ENCODE data around the gene KRTAP10-7.
"Not testable (repeated sequence)": the region's sequence is repeated elsewhere in the genome, so short reads cannot be mapped to it uniquely, and the experiment has no call there.

The KRTAP10-7 gene

DNA sequence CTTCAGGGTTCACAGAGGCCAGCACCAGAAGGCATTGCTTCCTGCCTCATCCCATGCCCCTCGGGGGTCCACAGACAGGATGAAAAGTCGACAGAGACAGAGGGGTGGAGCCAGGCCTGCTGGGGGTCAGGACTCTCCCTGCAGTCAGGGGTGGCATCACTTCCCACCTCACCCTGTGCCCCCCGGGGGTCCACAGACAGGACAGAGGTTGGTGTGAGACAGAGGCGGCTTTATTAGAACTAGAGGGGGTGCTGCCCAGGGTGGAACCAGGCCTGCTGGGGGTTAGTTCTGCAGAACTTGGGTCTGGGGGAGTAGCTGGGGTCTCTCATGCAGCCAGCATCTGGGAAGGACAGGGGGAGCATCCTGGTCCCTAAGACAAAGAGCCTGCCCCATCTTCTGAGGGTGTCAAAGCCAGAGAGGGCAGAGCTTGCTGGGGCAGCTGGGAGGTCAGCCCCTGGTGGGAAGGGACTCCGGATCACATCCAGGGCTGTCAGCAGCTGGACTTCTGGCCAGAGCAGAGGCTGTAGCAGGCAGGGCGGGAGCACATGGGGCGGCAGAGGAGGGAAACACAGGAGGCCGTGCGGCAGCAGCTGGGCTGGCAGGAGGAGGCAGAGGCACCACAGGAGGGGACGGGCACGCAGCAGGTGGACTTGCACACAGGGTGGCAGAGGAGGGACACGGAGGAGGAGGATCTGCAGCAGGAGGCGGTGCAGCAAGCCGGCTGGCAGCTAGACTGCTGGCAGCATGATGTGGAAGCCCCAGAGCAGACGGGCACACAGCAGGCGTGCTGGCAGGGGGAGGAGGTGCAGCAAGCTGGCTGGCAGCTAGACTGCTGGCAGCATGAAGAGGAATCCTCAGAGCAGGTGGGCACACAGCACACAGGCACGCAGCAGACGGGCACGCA is 9.2 kb upstream of the KRTAP10-7 start:
- FAIRE-seq, result not testable (repeated sequence)

DNA sequence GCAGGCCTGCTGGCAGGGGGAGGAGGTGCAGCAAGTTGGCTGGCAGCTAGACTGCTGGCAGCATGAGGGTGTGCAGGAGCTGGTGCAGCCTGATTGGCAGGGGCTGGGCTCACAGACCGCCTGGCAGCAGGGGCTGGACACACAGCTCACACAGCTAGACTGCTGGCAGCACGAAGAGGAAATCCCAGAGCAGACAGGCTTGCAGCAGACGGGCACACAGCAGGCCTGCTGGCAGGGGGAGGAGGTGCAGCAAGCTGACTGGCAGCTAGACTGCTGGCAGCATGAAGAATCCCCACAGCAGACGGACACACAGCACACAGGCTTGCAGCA is 8.6 kb upstream of the KRTAP10-7 start:
- not testable (repeated sequence) for FAIRE-seq

DNA sequence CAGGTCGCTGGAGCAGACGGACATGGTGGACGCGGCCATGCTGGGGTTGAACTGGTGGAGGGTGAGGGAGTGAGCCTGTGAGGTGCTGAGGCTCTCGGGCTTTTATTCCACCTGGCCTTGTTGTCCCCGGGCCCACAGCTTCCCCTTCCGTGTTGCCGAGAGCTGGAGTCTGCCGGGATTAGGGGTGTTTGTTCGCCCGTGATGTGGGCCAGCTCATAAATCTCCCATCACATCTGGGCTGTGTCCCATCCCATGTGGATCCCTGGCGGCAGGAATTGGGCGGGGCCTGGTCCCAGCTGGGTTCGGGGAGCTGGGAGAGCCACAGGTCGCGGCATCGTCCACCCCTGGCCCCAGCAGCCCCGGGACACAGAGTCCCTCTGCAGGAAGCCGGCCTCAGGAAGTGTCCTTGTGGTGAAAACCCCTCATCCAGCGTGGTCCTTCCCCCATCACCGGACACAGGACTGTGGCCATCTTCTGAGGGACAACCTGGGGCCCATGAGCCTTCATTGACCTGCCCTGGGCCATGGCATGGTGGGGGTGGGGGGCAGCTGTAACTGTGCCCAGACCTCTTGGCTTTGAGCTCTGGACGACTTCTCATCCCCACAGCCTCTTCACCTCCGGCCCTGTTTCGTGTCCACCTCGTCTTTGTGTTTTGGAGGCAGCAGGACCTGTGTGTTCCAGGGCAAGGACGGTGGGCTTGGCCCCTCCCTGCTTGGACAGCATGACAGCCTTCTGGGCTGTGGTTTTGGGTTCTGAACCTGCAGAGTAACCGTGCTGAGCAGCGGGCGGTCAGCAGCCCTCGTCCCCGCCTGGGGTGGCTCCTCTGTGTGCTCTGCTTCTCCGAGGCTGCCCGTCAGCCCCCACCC is 7.7 kb upstream of the KRTAP10-7 start, which contains the start of gene KRTAP10-6:
Gene KRTAP10-6, minus strand, starts transcription at position 60 of the 866 bp plus-strand sequence. Its CDS starts 21 bp downstream, at position 39.
- FAIRE-seq, result no peak

DNA sequence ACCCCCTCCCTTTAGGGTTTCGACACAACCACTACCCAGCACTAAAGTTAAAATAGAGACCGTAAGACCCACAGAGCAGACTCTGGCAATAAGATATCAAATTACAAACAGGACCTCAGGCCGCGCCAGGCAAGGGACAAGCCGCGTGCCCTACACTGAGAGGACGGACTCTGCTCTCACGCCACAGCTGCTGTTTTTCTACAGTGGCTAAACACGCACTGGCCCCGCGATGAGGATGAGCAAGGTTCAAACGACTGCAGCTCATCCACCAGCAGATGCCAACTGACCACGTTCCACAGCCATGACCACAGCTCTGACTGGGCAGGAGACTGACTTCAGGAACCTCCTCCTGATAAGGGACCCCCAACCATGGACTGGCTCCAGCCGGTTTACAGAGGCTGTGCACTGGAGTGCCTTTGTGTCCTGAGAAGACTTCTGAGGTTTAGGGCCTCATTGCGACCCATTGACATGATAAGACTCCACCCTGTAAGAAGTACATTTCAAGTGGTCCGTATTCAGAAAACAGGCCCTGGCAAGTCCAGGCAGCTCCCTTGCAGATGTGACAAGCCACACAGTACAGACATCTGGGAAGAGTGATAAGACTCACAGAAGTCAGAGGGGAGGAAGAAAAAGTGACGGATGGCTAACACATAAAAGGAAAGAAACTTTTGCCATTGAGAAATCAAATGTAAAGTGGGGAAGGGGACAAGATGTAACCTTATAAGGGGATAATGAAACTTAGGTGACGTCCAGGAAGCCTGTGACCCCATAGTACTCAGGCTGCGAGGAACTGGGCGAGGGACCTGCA is 6.6 kb upstream of the KRTAP10-7 start:
- no peak for FAIRE-seq

DNA sequence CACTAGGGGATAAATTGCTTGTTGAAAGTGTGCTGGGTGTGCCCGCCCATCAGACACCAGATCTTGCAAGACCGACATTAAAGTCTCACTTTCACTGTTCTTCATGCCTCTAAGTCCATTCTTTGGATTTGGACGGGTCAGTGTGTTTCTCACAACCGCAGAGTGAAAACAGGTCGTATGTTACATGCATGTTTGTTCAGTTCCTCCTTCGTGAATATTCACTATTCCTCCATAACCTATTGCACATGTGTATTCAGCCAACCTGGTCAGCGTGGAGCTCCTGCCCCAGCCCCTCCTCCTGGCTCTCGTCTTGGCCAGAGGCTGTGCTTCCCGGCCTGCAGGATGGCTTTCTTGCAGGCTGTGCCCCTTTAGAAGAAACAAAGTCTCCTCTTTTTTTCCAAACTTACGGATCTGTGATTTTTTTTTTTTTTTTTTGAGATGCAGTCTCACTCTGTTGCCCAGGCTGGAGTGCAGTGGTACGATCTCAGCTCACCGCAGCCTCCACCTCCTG is 5.9 kb upstream of the KRTAP10-7 start:
- FAIRE-seq, result no peak

DNA sequence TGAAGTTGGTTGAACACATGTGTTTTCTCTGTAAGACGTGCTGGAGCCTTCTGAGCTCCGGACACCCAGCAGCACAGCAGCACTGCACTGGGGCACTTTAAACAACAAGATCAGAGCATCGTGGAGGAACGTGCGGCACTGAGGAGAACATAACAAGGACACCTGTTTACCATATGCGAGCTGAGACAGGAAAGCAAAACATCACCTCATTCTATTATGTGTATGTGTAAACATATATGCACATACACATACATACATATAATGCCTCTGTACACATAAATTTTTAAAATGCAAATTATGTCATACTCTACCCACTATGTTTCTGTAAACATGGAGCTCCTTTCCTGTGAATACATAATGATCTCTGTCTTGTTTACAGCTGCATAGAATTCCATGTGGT is 4.9 kb upstream of the KRTAP10-7 start:
- no peak for FAIRE-seq

DNA sequence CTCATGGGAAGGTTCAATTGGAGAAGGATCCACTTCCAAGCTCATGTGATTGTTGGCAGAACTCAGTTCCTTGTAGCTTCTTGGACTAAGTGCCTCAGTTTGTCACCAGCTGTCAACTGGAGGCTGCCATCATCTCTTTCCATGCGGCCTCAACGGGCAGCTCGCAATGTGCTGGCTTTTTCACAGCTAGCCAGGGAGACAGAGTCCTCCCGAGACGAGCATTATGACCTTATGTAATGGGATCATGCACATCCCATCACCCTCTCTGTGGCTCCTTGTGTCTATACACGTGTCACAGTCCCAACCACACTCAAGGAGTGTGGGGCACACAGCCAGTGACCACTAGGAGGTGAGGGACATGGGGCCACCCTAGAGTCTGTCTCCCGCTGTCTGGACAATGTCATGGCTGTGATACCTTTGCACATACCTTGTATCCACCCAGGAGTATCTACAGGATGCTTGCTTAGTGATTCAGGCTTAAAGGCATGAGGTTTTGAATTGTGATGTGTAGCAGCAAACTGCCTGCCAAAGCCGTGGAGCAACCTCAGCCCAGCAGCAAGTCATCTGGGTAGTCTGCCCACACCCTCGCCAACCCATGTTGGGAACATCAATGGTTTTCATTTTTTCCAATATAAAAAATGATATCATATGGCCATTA is 4.2 kb upstream of the KRTAP10-7 start:
- FAIRE-seq, result no peak

DNA sequence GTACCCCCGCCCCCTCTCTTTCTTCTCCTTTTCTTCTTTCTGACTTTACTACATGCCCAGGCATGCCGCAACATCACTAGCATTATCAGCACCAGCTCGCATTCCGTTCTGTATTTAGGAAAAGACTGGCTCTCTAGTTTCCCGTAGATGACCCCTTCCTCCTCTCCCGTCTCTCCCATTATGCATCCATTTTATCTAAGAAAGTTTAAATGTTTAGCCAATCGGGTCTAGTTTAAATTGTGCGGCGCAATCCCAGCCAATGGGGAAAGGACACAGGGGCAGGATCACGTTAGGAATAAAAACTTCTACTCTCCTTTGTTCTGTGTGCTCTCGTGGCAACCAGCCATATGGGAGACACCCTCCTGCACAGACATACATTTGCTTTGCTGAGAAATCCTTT is 2.3 kb upstream of the KRTAP10-7 start:
- FAIRE-seq, result no peak

DNA sequence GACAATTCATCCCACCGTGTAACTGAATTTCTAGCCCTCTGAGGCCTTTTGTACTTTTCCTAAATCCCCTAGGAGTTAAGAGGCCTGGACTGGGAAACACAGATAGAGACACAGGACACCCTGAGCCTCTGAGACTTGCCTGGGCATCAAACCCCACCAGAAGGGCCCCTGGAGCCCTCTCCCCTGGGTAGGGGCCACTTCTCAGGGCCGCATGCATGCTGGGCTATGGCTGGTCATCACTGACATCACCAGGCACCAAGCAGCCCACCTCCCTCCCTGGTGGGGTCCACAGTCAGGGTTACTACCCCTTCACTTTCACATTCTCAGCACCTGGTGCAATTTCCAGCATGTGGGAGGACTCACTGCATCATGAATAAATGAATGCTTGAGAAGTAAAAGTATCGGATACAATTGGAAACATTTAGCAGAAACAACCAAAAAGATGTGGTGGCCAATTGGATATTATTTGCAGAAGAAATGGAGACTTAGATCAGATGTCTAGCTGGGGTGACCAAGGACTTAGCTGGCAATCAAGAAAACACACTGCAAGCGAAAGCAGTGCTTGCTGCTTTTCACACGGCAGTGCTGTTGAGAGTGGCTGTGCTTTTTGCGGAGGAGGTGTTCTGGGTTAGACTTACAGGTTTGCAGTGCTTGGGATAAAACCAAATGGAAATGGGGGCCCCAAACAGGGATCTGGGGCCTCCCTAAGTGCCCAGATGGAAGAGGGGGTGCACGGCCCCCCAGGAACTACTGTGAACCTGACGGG is 950 bp upstream of the KRTAP10-7 start:
- no peak for FAIRE-seq

DNA sequence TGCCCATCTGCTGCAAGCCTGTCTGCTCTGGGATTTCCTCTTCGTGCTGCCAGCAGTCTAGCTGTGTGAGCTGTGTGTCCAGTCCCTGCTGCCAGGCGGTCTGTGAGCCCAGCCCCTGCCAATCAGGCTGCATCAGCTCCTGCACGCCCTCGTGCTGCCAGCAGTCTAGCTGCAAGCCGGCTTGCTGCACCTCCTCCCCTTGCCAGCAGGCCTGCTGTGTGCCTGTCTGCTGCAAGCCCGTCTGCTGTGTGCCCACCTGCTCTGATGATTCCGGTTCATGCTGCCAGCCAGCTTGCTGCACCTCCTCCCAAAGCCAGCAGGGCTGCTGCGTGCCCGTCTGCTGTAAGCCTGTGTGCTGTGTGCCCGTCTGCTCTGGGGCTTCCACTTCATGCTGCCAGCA is 694 bp downstream of the KRTAP10-7 start:
- not testable (repeated sequence) for FAIRE-seq

DNA sequence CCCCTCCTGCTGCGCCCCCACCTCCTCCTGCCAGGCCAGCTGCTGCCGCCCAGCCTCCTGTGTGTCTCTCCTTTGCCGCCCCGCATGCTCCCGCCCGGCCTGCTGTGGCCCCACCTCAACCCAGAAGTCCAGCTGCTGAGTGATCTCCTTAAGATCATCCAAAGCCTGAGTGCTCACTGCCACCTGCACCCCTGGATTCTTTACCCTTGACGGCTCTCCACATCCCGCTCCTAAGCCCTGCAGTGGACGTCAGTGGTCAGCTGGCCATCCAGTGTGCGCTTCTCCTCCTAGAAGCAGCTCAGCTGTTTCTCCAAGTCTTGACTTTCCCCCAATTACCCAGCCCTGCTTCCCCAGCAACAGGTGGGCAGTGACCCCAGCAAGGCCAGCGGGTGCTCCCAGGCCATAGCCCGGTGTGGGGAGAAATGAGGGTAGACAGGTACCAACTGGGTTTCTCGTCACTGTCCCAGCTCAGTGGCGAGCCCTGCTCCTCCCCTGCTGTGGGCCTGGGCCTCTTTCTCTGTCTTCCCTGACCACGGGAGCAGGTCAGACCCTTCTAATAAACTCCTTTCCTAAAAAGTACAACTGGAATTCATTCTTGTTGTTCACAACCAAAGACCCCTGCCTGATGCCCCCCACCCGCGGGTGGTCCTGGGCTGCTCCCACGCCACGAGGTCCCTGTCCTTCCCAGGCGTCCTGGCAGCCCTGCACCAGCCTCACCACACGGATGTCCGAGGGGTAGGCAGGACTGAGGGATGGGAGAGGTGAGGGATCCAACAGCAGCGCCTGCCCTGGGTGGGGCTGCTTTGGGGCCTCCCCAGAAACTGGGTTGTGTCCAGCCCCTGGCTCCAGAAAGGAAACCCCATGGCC is 1.4 kb downstream of the KRTAP10-7 start:
- no peak for FAIRE-seq

DNA sequence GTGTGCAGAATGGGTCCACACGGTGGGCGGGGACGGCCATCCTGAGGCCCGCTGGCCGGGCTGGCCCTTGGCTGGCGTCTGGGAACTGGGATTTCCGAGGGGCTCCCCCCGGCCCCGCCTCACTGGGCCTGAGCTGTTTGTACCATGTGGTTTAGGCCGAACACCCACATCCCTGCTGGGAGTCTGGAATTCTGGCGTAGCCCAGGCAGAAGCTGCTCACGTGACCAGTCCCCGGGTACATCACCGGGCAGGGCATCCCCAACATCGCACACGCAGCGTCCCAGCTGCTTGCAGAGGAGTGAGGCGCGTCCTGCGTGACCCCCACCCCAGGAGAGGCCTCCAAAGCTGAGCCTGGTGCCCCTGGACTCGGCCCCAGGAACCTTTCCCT is 2.1 kb downstream of the KRTAP10-7 start:
- no peak for FAIRE-seq

DNA sequence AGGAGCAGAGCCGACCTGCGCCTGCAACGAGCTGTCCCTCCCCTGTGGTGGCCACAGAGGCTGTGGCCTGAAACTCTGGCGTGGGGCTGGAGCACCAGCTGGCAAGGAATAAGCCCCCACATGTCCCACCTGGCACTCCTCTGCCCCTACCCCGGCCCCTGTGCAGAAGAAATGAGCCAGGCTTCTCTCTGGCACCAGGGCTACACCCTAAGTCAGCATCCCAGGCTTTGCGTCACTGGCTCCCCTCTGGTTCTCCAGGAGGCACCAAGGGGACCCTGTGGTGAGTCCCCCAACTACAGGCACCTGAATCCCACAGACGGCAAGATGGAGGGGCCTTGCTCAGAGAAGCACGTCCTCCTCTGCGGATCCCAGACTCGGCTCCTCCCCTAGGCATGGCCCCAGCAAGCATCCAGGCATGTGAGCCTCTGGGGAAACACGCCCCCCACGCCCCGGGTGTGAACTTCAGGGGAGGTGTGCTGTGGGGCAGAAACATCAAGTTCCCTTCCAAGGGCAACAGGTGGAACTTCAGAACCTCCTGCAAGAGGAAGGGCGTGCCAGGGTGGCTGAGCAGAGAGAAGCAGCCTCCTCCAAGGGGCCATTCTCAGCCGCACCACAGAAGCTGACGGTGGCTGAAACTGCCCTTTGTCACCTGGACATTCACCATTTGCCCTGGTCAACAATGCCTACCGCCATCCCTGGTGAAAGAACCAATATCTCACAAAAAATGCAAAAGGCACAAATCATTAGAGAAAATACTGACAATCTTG is 2.9 kb downstream of the KRTAP10-7 start:
- FAIRE-seq, result no peak

DNA sequence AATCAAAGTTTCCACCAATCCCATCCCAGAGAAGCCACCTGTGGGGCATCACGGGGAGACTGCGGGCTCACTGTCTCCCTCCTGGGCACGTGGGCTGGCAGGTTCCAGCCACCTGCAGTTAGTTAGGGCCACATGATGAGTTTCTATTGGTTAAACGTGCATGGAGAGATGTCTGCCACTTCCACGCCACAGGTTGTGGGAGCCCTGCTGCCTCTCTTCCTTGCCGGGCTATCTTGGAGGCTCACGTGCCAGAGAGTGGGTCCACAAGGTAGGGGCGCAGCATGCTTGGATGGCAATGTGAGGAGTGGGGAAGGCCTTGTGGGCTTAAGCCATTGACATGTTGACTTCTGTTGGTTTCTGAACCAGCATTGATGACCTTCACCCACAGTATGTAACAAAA is 3.5 kb downstream of the KRTAP10-7 start:
- no peak for FAIRE-seq

DNA sequence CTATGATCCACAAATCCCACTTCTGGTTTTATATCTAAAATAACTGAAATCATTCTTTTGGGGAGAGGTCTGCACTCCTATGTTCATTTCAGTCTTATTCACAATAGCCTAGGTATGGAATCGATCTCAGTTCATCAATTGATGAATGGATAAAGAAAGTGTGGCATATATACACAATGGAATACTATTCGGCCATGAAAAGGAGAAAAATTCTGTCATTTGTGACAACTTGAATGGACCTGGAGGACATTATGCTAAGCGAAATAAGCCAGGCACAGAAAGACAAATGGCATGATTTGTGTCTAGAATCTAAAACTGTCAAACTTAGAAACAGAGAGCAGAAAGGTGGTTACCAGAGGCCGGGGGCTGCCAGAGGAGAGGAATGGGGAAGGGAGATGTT is 6.1 kb downstream of the KRTAP10-7 start:
- no peak for FAIRE-seq

DNA sequence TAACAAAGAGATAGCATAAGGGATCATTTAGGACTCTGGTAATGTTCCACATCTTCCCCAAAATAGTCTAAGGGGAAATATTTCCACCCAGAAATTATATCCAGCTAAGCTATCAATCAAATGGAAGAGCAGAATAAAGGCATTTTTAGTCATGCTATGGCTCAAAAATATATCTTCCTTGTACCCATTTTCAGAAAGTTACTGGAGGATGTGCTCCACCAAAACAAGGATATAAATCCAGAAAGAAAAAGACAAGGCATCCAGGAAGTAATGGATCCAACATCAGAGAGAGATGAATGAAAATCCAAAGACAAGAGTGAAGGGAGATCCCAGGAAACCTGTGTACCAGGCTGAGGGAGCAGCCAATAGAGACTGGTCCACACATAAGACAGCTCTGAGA is 8.8 kb downstream of the KRTAP10-7 start:
- no peak for FAIRE-seq

DNA sequence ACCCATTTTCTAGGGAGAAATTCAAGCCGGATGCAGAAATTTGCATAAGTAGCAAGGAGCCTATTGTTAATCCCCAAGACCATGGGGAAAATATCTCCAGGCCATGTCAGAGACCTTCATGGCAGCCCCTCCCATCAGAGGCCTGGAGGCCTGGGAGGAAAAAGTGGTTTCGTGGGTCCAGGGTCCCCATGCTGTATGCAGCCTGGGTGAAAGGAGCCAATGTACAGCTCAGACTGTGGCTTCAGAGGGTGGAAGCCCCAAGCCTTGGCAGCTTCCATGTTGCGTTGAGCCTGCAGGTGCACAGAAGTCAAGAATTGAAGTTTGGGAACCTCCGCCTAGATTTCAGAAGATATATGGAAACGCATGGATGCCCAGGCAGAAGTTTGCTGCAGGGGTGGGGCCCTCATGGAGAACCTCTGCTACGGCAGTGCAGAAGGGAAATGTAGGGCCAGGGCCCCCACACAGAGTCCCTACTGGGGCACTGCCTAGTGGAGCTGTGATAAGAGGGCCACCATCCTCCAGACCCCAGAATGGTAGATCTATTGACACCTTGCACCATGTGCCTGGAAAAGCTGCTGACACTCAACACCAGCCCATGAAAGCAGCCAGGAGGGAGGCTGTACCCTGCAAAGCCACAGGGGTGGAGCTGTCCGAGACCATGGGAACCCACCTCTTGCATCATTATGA is 9.9 kb downstream of the KRTAP10-7 start:
- FAIRE-seq, result not testable (repeated sequence)

DNA sequence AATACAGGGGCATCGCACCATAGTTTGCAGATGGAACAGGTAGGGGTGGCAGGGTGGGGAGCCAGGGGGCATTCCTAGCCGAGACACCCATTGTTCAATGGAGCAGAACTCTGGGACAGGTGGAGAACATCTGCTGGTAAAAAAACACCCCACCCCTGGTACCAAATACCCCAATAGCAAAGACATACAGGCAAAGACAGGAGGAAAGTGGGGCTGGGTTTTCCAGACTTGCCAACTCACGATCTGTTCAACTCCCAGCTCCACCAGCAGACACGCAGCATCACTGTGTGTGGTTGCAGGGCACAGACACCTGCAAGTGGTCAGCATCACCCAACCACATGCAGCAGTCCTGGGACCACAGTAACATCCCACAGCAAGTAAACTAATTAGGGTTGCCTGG is 11.2 kb downstream of the KRTAP10-7 start:
- FAIRE-seq, result no peak

DNA sequence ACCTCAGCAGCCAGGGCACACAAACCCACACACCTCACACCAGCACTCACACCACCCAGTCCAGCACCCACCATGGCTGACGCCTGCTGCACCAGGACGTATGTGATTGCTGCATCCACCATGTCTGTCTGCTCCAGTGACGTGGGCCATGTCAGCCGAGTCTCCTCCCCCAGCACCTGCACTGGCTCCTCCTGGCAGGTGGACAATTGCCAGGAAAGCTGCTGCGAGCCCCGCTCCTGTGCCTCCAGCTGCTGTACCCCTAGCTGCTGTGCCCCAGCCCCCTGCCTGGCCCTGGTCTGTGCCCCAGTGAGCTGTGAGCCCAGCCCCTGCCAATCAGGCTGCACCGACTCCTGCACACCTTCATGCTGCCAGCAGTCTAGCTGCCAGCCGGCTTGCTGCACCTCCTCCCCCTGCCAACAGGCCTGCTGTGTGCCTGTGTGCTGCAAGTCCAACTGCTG is 11.7 kb downstream of the KRTAP10-7 start, which contains the start of gene KRTAP10-8:
Gene KRTAP10-8, plus strand, starts transcription at position 51 of the 458 bp plus-strand sequence. Its CDS starts 22 bp downstream, at position 73.
- no peak for FAIRE-seq

Data from colon (tissue), 2 donors.